Ammon's horn (tissue), 1 donor: ENCODE data around the gene DUSP3.

Source experiments
- DNase-seq: peaks from one replicate; pipeline ENCODE4 v3.0.0-alpha.2; 2016; ENCODE audit warnings: low spot score

The DUSP3 gene

DNA sequence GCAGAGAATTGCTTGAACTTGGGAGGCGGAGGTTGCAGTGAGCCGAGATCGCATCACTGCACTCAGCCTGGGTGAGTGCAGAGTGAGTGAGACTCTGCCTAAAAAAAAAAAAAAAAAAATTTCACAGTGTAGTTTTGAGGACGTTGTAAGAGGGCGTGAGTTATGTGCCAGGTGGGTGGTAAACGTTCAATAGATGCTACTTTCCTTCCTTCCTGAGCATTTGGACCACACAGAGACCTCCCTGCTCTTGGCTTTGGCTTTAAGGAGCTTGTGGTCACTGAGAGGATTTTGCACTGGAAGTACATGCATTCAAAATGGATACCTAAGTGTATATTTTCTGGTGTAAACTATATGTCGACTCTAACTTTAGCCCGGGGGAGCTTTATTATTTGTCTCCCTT lies 50.7 kb downstream of the DUSP3 start:
- DNase-seq = no peak

DNA sequence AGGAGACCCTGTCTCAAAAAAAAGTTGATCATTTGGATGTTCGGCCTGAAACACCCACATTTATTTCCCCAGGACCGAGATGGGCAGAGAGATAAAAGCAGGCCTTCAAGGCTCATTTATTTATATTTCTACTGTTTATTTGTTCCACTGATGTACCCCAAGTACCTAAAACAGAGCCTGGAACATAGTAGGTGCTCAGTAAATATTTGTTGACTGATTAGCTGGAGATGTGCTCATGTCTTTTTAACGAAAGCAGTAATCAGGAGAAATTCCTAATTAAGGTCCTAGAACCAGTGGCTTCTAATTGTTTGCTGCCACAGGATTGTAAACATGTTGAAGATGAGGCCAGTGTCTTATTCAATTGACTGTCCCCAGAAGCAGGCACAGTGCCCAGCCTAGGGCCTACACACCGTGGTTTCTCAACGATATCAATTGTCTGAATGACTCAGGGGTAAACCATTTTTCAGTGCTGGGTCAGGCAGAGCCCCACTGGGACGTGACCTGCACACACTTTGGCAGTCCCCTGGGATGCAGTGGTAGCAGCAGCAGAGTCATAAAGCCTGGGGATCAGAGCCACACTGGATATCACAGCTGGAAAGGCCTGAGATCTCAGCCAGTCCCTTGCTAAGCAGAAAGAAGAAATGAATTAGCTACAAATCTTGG lies 54.9 kb downstream of the DUSP3 start:
- DNase-seq = no peak

- DNase-seq = no peak
Observed at GRCh38 chr17:43722870-43723665, 55.7 kb downstream of the DUSP3 start.

DNA sequence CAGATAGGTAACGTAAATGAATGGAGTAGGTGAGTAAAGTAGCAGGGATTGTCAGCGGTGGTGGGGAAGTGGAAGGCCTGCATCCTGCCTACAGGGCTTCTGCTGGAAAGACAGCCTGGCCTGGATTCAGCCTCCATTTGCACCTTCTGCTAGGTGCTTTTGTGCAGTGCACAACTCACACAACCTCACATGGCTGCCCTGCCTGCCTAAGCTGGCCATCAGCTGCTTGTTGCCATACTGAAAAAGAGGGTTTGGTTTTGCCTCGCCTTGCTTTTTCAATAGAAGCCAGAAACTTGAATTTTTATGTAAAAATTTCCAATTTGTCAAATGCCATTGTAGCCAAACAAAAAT lies 56.5 kb downstream of the DUSP3 start:
- no peak for DNase-seq

GRCh38 chr17:43721537-43722268 lies 57.1 kb downstream of the DUSP3 start:
- DNase-seq = no peak

GRCh38 chr17:43720311-43721060 lies 58.3 kb downstream of the DUSP3 start:
- DNase-seq = peak; percentile 86

- DNase-seq = peak; percentile 20
Observed at GRCh38 chr17:43719578-43719977, 59.2 kb downstream of the DUSP3 start.

GRCh38 chr17:43718544-43718943 lies 60.2 kb downstream of the DUSP3 start:
- DNase-seq = no peak

- DNase-seq = no peak
Observed at GRCh38 chr17:43717913-43718312, 60.9 kb downstream of the DUSP3 start.
